GM12878 (cell line): ENCODE results near the gene LIN7B. TPM values are rescaled to one million over a fixed set of nuclear protein-coding genes. Genes with fewer than 3 reads are reported as not detected.

Experiments used
- ATAC-seq: fragments of 200-7000 bp; cut with Tn5 transposase; 3 replicates; pipeline ENCODE4 v1.9.1; 2020; ENCODE audit warnings: mild to moderate bottlenecking, moderate library complexity
- BruUV-seq: library from RNA; stranded (reverse); fragments of 400-500 nt; replicated peaks from 2 replicates; lab custom pipeline; 2021; lab: Mats Ljungman, UMichigan
- CTCF ChIA-PET: fragments of 300-600 bp; sonication (Branson Sonifier 250); formaldehyde crosslinking; extraction: SDS; loops from one replicate; lab custom pipeline; 2021; ENCODE audit warnings: inconsistent platforms; lab: Yijun Ruan, JAX
- POLR2A ChIA-PET: fragments of 350-600 bp; formaldehyde crosslinking; extraction: SDS; loops from one replicate; lab custom pipeline; 2021; ENCODE audit warnings: inconsistent platforms; lab: Charles Lee
- RAD21 ChIA-PET: fragments of 300-600 bp; sonication (Branson Sonifier 250); formaldehyde crosslinking; loops from one replicate; lab custom pipeline; 2023; ENCODE audit warnings: antibody characterized with exemption; ENCODE audit not compliant: unreplicated experiment; lab: Charles Lee
- SMC1A ChIA-PET: fragments of 300-600 bp; sonication (Branson Sonifier 250); formaldehyde crosslinking; loops from one replicate; lab custom pipeline; 2023; ENCODE audit not compliant: unreplicated experiment, uncharacterized antibody; lab: Charles Lee
- DNase-seq: peaks from one replicate; pipeline ENCODE4 v3.0.0-alpha.2; 2011; ENCODE audit warnings: low read depth, low spot score
- FAIRE-seq: peaks from 3 replicates; lab custom pipeline; 2011; peaks lifted over from hg19 to GRCh38; lab: Jason Lieb, UNC
- H2AFZ ChIP-seq: 2 replicates; pipeline ENCODE4 v1.6.0; 2011; ENCODE audit warnings: low read depth, low read length, control low read depth; ENCODE audit not compliant: control insufficient read depth
- H3K27ac ChIP-seq: 2 replicates; pipeline ENCODE4 v1.5.1; 2011; ENCODE audit warnings: control low read depth; ENCODE audit not compliant: control insufficient read depth, insufficient read depth
- H3K27me3 ChIP-seq, 2 experiments: replicated peaks in 1 of 2; 2 replicates each; pipeline versions ENCODE4 v1.6.0 to v1.6.1; 2011; ENCODE audit warnings: low read length in 1 of 2; ENCODE audit not compliant: control insufficient read depth in 2 of 2, insufficient read depth in 2 of 2
- H3K36me3 ChIP-seq, 2 experiments: 2 replicates each; pipeline ENCODE4 v1.5.1; 2011; ENCODE audit warnings: low read length in 1 of 2; ENCODE audit not compliant: control insufficient read depth in 2 of 2, insufficient read depth in 2 of 2
- H3K4me1 ChIP-seq: 2 replicates; pipeline ENCODE4 v1.6.1; 2011; ENCODE audit warnings: mild to moderate bottlenecking, low read length, moderate library complexity, mixed read lengths; ENCODE audit not compliant: control insufficient read depth, insufficient read depth
- H3K4me2 ChIP-seq: 2 replicates; pipeline ENCODE4 v1.6.0; 2011; ENCODE audit warnings: control low read depth; ENCODE audit not compliant: control insufficient read depth, insufficient read depth
- H3K4me3 ChIP-seq: fragments of 200-600 bp; sonication (generic); 2 replicates; pipeline ENCODE4 v1.5.1; 2016
- H3K79me2 ChIP-seq: 2 replicates; pipeline ENCODE4 v1.6.0; 2011; ENCODE audit warnings: low read length; ENCODE audit not compliant: control insufficient read depth, insufficient read depth
- H3K9ac ChIP-seq: 2 replicates; pipeline ENCODE4 v1.8.0; 2011; ENCODE audit warnings: low read length, control low read depth, mixed read lengths; ENCODE audit not compliant: control insufficient read depth, insufficient read depth
- H3K9me3 ChIP-seq: replicated peaks from 3 replicates; pipeline ENCODE4 v1.5.1; 2011; ENCODE audit warnings: mild to moderate bottlenecking, low read length; ENCODE audit not compliant: control insufficient read depth, insufficient read depth
- H4K20me1 ChIP-seq: 2 replicates; pipeline ENCODE4 v1.6.0; 2011; ENCODE audit not compliant: control insufficient read depth, insufficient read depth
- BHLHE40 ChIP-seq, 2 experiments: fragments of 450-650 bp in 1 of 2; IDR thresholded peaks; 2 replicates each; pipeline ENCODE4 v1.6.1; 2011 to 2017; ENCODE audit warnings: low read depth in 2 of 2, borderline replicate concordance in 1 of 2, improper control_type of control experiment in 1 of 2, low read length in 1 of 2, mild to moderate bottlenecking in 1 of 2
- CREB1 ChIP-seq: IDR thresholded peaks from 2 replicates; pipeline ENCODE4 v1.6.1; 2012; ENCODE audit warnings: low read depth, mild to moderate bottlenecking, inconsistent platforms
- FOXK2 ChIP-seq: fragments of 450-650 bp; IDR thresholded peaks from 2 replicates; pipeline ENCODE4 v1.6.1; 2017; ENCODE audit warnings: mild to moderate bottlenecking, moderate library complexity
- GABPA ChIP-seq: IDR thresholded peaks from 2 replicates; pipeline ENCODE4 v1.6.1; 2014; ENCODE audit warnings: antibody characterized with exemption, low read depth, mild to moderate bottlenecking, inconsistent platforms
- KLF5 ChIP-seq: fragments of 450-650 bp; IDR thresholded peaks from 2 replicates; pipeline ENCODE4 v1.6.1; 2014; ENCODE audit warnings: mild to moderate bottlenecking; ENCODE audit not compliant: partially characterized antibody
- NRF1 ChIP-seq: conservative IDR thresholded peaks from 2 replicates; pipeline ENCODE4 v1.6.1; 2011; ENCODE audit warnings: mild to moderate bottlenecking, low read depth, low read length, improper control_type of control experiment
- SREBF1 ChIP-seq: IDR thresholded peaks from 2 replicates; pipeline ENCODE4 v1.6.1; 2012; ENCODE audit warnings: mild to moderate bottlenecking, low read length
- WGBS: methylation state at CpG from one replicate; pipeline ENCODE4 v1.1.6; 2016; ENCODE audit warnings: low lambda C conversion rate; ENCODE audit not compliant: insufficient replicate concordance, insufficient coverage; ENCODE audit errors: missing lambda C conversion rate; 5-methylcytosine and 5-hydroxymethylcytosine counted together
- in situ Hi-C: fragments of 300-500 bp; cut with MboI; formaldehyde crosslinking; loops from 9 replicates; pipeline ENCODE4 v1.14.3; 2018; ENCODE audit warnings: mixed read lengths
- intact Hi-C: fragments of 100-400 bp; cut with micrococcal nuclease; formaldehyde crosslinking; loops from one replicate; pipeline ENCODE4 v1.14.2; 2022; ENCODE audit not compliant: unreplicated experiment
- polyA plus RNA-seq, 11 experiments: library from polyadenylated mRNA; depleted of rRNA in 4 of 11; unstranded in 6 of 11; stranded (reverse) in 5 of 11; fragments of >200 nt; fragmentation: Nextera tagmentation in 4 of 11; fragmentation: Illumina TruSeq in 1 of 11; extraction: Ambion mirVana in 4 of 11; extraction: Trizol in 1 of 11; gene quantifications; 1 replicate in 1 of 11; 2 replicates in 10 of 11; pipeline versions ENCODE4 v1.2.1 to v1.2.3, GENCODE V29; 2011 to 2016; ENCODE audit warnings: inconsistent platforms in 2 of 11, missing spikeins in 2 of 11, low read depth in 1 of 11
- total RNA-seq, 4 experiments: library from RNA; depleted of rRNA in 3 of 4; stranded (reverse); fragments of >200 nt in 3 of 4; fragmentation: Illumina TruSeq in 1 of 4; extraction: Trizol in 1 of 4; gene quantifications; 2 replicates each; pipeline versions ENCODE4 v1.2.1 to v1.2.3, GENCODE V29; 2013 to 2021
- TF ChIP-seq, protein P1 (sequence below): fragments of 450-650 bp; IDR thresholded peaks from 2 replicates; pipeline ENCODE4 v1.6.1; 2017; ENCODE audit warnings: mild to moderate bottlenecking, moderate library complexity
- TF ChIP-seq, protein P2 (sequence below): fragments of 450-650 bp; IDR thresholded peaks from 2 replicates; pipeline ENCODE4 v1.6.1; 2017; ENCODE audit warnings: antibody characterized with exemption, mild to moderate bottlenecking, moderate library complexity

Gene LIN7B
- total and polyA plus RNA-seq, 10 of the 15 experiments (the other 5 are each of a cell fraction or from before 2014, with no cell fraction given): 0.15 to 3.5 (median 1.6) TPM; not detected in 2

DNA sequence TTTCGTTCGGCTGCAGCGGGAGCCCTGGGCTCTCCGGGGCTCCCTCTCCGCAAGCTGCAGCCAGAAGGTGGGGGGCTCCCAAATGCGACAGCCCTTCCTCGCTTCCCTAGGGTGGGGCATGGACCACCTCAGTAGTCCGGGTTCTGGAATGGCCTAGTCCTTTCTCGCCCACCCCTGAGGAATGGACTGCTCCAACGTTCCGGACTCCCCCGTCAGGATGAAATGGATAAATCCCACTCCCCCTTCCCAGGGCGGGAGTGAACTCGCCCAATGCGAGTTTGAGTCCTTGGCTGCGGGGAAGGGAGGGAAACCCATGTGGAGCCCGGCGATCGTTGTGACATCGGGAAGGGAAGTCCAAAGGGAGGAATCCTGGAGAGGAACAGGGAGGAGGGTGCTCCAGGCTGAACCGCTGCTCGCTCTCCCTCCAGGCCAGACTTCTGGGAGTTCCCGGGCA, 35.5 kb downstream of the LIN7B start:
- peak overlapping the region; percentile 82 for H3K4me2 ChIP-seq
- peaks cover 6 to 22% of the 10 kb centered on the region in 2 experiments for H3K27me3 ChIP-seq
- H2AFZ ChIP-seq: no peak overlapping the region
- RAD21 ChIA-PET: interaction anchor here (1.0 to 1.6 kb wide), 2 partner anchors 22 to 52 kb away, joined by 4 to 5 read pairs; no protein-coding TSS in a partner anchor
- no peaks in the 10 kb centered on the region for H4K20me1 ChIP-seq
- POLR2A ChIA-PET: interaction anchor here (1.0 kb wide), 1 partner anchor 156 kb away, joined by 3 read pairs; the partner anchor contains the start of gene RUVBL2
- intact Hi-C loops: loop anchor here (5.0 kb wide), 1 partner anchor 58 kb away; no protein-coding TSS in a partner anchor
- FAIRE-seq (no peak), ATAC-seq (no peak)
- H3K79me2 ChIP-seq: no peaks in the 10 kb centered on the region
- in situ Hi-C loops: no loop called here
- CTCF ChIA-PET: interaction anchor here (1.0 to 6.0 kb wide), 3 partner anchors 49 to 156 kb away, joined by 3 to 54 read pairs (median 9); partner anchors contain the start of genes GYS1 and RUVBL2
- H3K4me1 ChIP-seq: peaks cover 10% of the 10 kb centered on the region
- no peaks in the 10 kb centered on the region for H3K36me3 ChIP-seq
- H3K9ac ChIP-seq: no peak overlapping the region
- TF ChIP-seq CREB1: no peak
- no peak for TF ChIP-seq GABPA
- TF ChIP-seq, protein P1, sequence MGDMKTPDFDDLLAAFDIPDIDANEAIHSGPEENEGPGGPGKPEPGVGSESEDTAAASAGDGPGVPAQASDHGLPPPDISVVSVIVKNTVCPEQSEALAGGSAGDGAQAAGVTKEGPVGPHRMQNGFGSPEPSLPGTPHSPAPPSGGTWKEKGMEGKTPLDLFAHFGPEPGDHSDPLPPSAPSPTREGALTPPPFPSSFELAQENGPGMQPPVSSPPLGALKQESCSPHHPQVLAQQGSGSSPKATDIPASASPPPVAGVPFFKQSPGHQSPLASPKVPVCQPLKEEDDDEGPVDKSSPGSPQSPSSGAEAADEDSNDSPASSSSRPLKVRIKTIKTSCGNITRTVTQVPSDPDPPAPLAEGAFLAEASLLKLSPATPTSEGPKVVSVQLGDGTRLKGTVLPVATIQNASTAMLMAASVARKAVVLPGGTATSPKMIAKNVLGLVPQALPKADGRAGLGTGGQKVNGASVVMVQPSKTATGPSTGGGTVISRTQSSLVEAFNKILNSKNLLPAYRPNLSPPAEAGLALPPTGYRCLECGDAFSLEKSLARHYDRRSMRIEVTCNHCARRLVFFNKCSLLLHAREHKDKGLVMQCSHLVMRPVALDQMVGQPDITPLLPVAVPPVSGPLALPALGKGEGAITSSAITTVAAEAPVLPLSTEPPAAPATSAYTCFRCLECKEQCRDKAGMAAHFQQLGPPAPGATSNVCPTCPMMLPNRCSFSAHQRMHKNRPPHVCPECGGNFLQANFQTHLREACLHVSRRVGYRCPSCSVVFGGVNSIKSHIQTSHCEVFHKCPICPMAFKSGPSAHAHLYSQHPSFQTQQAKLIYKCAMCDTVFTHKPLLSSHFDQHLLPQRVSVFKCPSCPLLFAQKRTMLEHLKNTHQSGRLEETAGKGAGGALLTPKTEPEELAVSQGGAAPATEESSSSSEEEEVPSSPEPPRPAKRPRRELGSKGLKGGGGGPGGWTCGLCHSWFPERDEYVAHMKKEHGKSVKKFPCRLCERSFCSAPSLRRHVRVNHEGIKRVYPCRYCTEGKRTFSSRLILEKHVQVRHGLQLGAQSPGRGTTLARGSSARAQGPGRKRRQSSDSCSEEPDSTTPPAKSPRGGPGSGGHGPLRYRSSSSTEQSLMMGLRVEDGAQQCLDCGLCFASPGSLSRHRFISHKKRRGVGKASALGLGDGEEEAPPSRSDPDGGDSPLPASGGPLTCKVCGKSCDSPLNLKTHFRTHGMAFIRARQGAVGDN: no peak
- TF ChIP-seq SREBF1: 0 out of 2 replicates have a peak, but pooled peaks have one; percentile 36
- TF ChIP-seq BHLHE40 (IDR thresholded peaks at IDR 0.05; ENCODE audit: borderline replicate concordance in 1 of 2, low read depth in 2 of 2, low read length in 1 of 2): peak in 1 of 2 experiments; percentile 29; a peak in 2 of 4 replicates
- peak; percentile 83 for TF ChIP-seq FOXK2
- TF ChIP-seq NRF1: no peak
- TF ChIP-seq, protein P2, sequence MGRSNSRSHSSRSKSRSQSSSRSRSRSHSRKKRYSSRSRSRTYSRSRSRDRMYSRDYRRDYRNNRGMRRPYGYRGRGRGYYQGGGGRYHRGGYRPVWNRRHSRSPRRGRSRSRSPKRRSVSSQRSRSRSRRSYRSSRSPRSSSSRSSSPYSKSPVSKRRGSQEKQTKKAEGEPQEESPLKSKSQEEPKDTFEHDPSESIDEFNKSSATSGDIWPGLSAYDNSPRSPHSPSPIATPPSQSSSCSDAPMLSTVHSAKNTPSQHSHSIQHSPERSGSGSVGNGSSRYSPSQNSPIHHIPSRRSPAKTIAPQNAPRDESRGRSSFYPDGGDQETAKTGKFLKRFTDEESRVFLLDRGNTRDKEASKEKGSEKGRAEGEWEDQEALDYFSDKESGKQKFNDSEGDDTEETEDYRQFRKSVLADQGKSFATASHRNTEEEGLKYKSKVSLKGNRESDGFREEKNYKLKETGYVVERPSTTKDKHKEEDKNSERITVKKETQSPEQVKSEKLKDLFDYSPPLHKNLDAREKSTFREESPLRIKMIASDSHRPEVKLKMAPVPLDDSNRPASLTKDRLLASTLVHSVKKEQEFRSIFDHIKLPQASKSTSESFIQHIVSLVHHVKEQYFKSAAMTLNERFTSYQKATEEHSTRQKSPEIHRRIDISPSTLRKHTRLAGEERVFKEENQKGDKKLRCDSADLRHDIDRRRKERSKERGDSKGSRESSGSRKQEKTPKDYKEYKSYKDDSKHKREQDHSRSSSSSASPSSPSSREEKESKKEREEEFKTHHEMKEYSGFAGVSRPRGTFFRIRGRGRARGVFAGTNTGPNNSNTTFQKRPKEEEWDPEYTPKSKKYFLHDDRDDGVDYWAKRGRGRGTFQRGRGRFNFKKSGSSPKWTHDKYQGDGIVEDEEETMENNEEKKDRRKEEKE: 0 out of 2 replicates have a peak, but pooled peaks have one; percentile 64
- TF ChIP-seq KLF5: no peak
- TF ChIP-seq, all 136 proteins: peak for 4
- SMC1A ChIA-PET: no interaction called here
- Histone ChIP-seq H3K4me3 (peak overlapping the region; percentile 63; the same call in 1 of the 2 replicates), H3K27ac (no peak overlapping the region), H3K9me3 (peaks cover 4% of the 10 kb centered on the region; the same call in 2 of the 3 replicates)
- WGBS: 4% methylated on average over 23 of the region's 23 CpGs
- no TSS peak for BruUV-seq
- no peak for DNase-seq
